ENCODE measurements around the gene PP2D1. TPM values are rescaled to one million over a fixed set of nuclear protein-coding genes. Genes with fewer than 3 reads are reported as not detected.

The PP2D1 gene
- total RNA-seq, 6 experiments from 2014 or later = not detected

- H3K4me3 Mint-ChIP-seq = 0 out of 2 replicates have a peak overlapping the region, but pooled peaks have one; percentile 10
- H3K36me3 Mint-ChIP-seq (ENCODE audit: low read depth) = peaks cover 16% of the 10 kb centered on the region
- H3K9me3 Mint-ChIP-seq = no peaks in the 10 kb centered on the region
- peaks cover 34% of the 10 kb centered on the region for H3K4me1 Mint-ChIP-seq (ENCODE audit: low read depth)
- H3K27me3 Mint-ChIP-seq (ENCODE audit: insufficient read depth) = no peaks in the 10 kb centered on the region
- DNase-seq = peak; percentile 58
- no peak for TF ChIP-seq CTCF (IDR thresholded peaks at IDR 0.05)
- peak overlapping the region; percentile 25 for H3K27ac Mint-ChIP-seq
Observed at GRCh38 chr3:19972054-19972453, 40.0 kb downstream of the PP2D1 start.

- TF ChIP-seq CTCF (IDR thresholded peaks at IDR 0.05) = no peak
- peaks cover 21% of the 10 kb centered on the region for H3K36me3 Mint-ChIP-seq (ENCODE audit: low read depth)
- H3K9me3 Mint-ChIP-seq = no peaks in the 10 kb centered on the region
- no peak for DNase-seq
- no peaks in the 10 kb centered on the region for H3K27me3 Mint-ChIP-seq (ENCODE audit: insufficient read depth)
- H3K4me3 Mint-ChIP-seq = no peak overlapping the region
- H3K4me1 Mint-ChIP-seq (ENCODE audit: low read depth) = peaks cover 41% of the 10 kb centered on the region
- no peak overlapping the region for H3K27ac Mint-ChIP-seq
Observed at GRCh38 chr3:19970327-19970726, 41.7 kb downstream of the PP2D1 start.

- Mint-ChIP-seq H3K27ac (no peak overlapping the region), H3K9me3 (no peaks in the 10 kb centered on the region), H3K4me1 (ENCODE audit: low read depth) (peaks cover 40% of the 10 kb centered on the region), H3K27me3 (ENCODE audit: insufficient read depth) (no peaks in the 10 kb centered on the region), H3K4me3 (no peak overlapping the region), H3K36me3 (ENCODE audit: low read depth) (peaks cover 13% of the 10 kb centered on the region)
- DNase-seq = no peak
- TF ChIP-seq CTCF (IDR thresholded peaks at IDR 0.05) = no peak
Observed at GRCh38 chr3:19967812-19968211, 44.3 kb downstream of the PP2D1 start.

GRCh38 chr3:19967208-19967607 lies 44.9 kb downstream of the PP2D1 start:
- H3K4me3 Mint-ChIP-seq = no peak overlapping the region
- peaks cover 13% of the 10 kb centered on the region for H3K36me3 Mint-ChIP-seq (ENCODE audit: low read depth)
- peaks cover 34% of the 10 kb centered on the region for H3K4me1 Mint-ChIP-seq (ENCODE audit: low read depth)
- TF ChIP-seq CTCF (IDR thresholded peaks at IDR 0.05) = no peak
- H3K9me3 Mint-ChIP-seq = no peaks in the 10 kb centered on the region
- DNase-seq = no peak
- no peak overlapping the region for H3K27ac Mint-ChIP-seq
- H3K27me3 Mint-ChIP-seq (ENCODE audit: insufficient read depth) = no peaks in the 10 kb centered on the region

GRCh38 chr3:19961960-19962359 lies 50.1 kb downstream of the PP2D1 start:
- no peak overlapping the region for H3K27ac Mint-ChIP-seq
- no peak for TF ChIP-seq CTCF (IDR thresholded peaks at IDR 0.05)
- H3K27me3 Mint-ChIP-seq (ENCODE audit: insufficient read depth) = no peaks in the 10 kb centered on the region
- DNase-seq = no peak
- peaks cover 19% of the 10 kb centered on the region; the same call in 1 of the 2 replicates for H3K36me3 Mint-ChIP-seq (ENCODE audit: low read depth)
- H3K4me1 Mint-ChIP-seq (ENCODE audit: low read depth) = peaks cover 14% of the 10 kb centered on the region
- H3K4me3 Mint-ChIP-seq = no peak overlapping the region
- H3K9me3 Mint-ChIP-seq = no peaks in the 10 kb centered on the region

GRCh38 chr3:19960696-19961095 lies 51.4 kb downstream of the PP2D1 start:
- DNase-seq = no peak
- H3K9me3 Mint-ChIP-seq = no peaks in the 10 kb centered on the region
- H3K36me3 Mint-ChIP-seq (ENCODE audit: low read depth) = peaks cover 18% of the 10 kb centered on the region
- H3K4me3 Mint-ChIP-seq = no peak overlapping the region
- H3K27ac Mint-ChIP-seq = no peak overlapping the region
- peaks cover 7% of the 10 kb centered on the region for H3K4me1 Mint-ChIP-seq (ENCODE audit: low read depth)
- H3K27me3 Mint-ChIP-seq (ENCODE audit: insufficient read depth) = no peaks in the 10 kb centered on the region
- TF ChIP-seq CTCF (IDR thresholded peaks at IDR 0.05) = no peak
